Left lobe of liver (tissue), 2 donors: ENCODE results near the gene CHD9. TPM values are rescaled to one million over a fixed set of nuclear protein-coding genes. Genes with fewer than 3 reads are reported as not detected.
A peak's percentile ranks its signal among the peaks of the same experiment; 100 is the strongest.
"Not testable (repeated sequence)": the region's sequence is repeated elsewhere in the genome, so short reads cannot be mapped to it uniquely, and the experiment has no call there.

Source experiments
- ATAC-seq: fragments of 200-7000 bp; cut with Tn5 transposase; one replicate; pipeline ENCODE4 v1.9.1; 2020; ENCODE audit warnings: mild to moderate bottlenecking, moderate library complexity
- DNase-seq: peaks from one replicate; pipeline ENCODE4 v3.0.0-alpha.2; 2020; ENCODE audit warnings: low spot score
- total RNA-seq: library from RNA; stranded (reverse); gene quantifications from one replicate; pipeline ENCODE4 v1.2.1, GENCODE V29; 2021
- donor health status: DM: no; HTN: no; CAD: no; lungs with moderate emphysema.
- donor health status: DM: no; HTN: yes; CAD: no.

Gene CHD9, protein sequence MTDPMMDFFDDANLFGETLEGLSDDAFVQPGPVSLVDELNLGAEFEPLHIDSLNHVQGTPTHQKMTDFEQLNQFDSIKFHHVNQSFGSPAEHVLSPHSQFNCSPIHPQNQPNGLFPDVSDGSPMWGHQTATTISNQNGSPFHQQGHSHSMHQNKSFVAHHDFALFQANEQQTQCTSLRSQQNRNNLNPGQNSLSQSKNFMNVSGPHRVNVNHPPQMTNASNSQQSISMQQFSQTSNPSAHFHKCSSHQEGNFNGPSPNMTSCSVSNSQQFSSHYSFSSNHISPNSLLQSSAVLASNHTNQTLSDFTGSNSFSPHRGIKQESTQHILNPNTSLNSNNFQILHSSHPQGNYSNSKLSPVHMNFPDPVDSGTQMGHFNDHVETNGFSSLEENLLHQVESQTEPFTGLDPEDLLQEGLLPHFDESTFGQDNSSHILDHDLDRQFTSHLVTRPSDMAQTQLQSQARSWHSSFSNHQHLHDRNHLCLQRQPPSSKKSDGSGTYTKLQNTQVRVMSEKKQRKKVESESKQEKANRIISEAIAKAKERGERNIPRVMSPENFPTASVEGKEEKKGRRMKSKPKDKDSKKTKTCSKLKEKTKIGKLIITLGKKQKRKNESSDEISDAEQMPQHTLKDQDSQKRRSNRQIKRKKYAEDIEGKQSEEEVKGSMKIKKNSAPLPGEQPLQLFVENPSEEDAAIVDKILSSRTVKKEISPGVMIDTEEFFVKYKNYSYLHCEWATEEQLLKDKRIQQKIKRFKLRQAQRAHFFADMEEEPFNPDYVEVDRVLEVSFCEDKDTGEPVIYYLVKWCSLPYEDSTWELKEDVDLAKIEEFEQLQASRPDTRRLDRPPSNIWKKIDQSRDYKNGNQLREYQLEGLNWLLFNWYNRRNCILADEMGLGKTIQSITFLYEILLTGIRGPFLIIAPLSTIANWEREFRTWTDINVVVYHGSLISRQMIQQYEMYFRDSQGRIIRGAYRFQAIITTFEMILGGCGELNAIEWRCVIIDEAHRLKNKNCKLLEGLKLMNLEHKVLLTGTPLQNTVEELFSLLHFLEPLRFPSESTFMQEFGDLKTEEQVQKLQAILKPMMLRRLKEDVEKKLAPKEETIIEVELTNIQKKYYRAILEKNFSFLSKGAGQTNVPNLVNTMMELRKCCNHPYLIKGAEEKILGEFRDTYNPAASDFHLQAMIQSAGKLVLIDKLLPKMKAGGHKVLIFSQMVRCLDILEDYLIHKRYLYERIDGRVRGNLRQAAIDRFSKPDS (N-terminal part only)
- total RNA-seq, result 34.7 TPM

DNA sequence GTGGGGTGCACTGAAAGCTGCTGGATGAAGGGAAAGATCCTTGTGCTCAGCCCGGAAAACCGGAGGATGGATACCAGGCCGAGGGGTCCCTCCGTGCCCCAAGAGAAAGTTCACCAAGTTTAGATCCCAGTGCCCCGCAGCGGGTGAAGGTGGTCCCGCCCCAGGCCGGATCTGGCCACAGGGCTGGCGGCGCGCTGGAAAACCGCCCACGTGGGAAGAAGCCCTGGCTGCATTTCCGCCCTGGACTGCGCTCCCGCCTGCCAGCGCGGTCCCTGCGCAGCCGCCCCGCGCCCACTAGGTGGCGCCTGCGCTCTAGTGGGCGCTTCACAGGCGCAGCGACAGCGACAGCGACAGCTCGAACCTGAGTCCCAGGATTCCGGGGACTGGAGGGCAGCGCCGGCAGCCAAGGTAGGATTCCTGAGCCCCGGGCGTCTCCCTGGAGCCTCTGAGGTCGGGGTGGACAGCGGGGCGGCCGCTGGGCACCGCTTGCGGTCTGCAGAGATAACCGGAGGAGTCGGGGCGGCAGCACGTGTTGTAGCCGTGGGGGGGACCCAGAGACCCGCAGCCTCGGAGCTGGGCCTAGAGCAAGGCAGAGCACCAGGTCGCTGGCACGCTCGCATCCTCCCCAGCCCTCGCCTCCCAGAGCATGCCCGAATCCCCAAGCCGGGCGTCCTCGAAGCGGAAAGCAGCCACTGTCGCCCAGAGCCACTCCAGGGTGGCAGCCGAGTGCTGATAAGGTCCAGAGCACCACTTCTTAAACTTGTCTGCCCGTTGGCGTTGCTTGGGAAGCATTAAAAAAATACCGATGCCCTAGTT lies at the start of gene CHD9:
Gene CHD9 (plus strand): TSS at position 322 of the 816 bp plus-strand sequence. CDS start 101,099 bp downstream, outside the sequence.
- peak; percentile 89 for ATAC-seq
- peak; percentile 90 for DNase-seq

DNA sequence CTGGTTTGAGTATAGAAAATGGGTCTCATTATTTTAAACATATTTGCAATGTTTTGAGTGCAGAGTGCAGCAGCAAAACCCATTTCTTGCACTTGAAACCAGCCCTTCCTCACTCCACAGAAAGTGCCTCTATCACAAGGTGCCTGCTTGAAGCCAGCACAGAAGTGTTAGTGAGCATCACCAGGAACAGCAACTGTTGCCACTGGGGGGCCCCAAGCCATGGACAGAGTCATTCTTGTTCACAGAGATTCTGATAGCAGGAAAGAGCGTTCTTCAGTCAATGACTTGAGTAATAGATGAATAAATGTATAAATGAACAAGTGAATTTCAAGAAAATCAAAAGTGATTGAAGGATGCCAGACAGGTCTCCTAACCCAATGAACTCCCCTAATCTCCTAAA lies 47.7 kb upstream of the CHD9 start:
- DNase-seq, result no peak
- no peak for ATAC-seq

DNA sequence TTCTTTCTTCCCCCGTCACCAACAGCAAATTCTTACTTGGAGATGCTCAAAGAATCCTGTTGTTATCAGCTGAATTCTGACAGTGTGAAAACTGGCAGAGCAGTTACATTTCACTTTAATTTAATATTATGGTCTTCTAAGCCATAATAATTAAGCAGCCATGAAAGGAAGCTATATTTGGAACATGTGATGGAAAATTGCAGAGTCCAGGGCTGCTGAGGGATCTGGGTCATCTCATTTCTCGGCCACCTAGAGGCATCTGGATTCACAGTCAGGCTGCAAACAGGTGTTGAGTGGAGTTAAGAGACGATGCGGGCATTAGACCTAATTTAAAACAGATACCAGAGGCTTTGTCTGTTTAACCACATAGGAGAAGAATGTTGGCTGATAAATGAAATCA lies 40.5 kb upstream of the CHD9 start:
- no peak for ATAC-seq
- DNase-seq, result no peak

DNA sequence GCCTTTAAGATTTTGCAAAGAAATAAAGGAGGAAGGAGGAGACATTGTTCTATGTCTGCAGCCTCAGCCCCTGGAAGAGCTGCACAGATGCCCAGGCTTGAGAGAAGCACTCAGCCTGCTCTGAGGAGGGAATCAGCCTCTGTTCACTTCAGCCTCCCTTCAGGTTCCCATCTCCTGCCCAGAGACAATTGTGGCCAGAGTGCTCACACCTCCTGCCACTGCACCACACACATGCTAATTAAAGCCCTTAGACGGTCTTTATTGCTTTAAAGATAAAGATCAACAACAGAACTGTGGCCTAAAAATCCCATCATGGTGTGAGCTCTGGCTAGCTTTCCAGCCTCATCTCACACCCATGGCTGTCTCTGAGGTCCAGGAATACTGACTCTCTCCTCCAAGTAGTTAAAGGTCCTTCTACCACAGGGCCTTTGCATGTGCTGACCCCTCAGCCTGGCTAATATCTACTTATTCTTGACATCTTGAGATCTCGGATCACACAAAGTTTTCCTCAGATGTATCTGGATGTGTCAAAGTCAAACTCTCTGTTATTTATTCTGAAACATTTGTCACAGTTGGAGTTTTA lies 35.9 kb upstream of the CHD9 start:
- ATAC-seq (no peak), DNase-seq (no peak)

DNA sequence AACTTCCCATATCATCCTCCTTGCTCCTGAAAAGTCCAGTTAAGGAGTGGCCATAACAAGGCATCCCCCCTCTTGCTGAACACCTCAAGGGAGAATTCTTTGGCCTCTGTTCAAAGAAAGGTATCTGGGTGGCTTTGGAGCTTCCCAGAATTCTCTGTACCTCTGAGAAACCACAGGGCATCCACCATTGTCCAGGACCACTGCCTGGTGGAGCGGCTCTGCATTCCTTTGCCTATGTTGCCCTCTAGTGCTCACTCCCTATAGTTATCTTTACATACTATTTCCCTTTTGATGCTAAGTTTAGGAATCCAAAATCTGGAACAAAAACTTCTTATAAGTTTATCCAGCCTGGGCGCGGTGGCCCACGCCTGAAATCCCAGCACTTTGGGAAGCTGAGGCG lies 32.4 kb upstream of the CHD9 start:
- no peak for DNase-seq
- peak; percentile 90 for ATAC-seq

DNA sequence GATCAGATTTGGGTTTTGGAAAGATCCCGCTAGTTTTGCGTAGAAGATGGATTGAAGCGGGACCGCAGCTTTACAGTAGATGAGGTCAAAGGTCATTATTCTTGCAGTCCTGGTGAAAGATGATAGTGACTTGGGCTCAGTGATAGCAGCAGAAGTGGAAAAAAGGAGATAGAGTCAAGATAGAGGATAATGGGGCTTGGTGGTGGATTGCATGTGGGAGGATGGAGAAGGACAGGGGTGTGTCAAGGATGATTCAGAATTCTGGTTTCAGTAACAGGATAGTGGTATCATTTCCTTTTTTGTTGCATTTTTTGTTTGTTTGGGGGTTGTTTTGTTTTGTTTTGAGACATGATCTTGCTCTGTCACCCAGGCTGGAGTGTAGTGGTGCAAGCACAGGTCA lies 30.7 kb upstream of the CHD9 start:
- no peak for ATAC-seq
- DNase-seq, result no peak

DNA sequence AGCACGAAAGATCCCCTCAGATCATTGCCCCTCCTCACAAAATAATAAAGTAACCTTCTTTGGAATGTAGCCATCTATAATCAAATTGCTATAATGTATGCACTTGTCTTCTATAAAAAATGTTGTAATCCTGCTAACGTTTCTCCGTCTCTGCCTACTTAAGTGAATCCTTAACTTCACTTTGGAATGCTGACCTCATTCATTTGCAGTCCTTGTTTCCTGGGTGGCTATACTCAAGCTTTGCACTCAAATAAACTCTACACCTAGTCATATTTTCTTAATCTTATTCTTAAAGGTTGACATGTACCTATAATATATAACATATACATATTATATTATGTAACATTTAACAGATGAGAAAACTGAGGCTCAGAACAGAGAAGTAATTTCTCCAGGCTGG lies 24.8 kb upstream of the CHD9 start:
- no peak for ATAC-seq
- no peak for DNase-seq

DNA sequence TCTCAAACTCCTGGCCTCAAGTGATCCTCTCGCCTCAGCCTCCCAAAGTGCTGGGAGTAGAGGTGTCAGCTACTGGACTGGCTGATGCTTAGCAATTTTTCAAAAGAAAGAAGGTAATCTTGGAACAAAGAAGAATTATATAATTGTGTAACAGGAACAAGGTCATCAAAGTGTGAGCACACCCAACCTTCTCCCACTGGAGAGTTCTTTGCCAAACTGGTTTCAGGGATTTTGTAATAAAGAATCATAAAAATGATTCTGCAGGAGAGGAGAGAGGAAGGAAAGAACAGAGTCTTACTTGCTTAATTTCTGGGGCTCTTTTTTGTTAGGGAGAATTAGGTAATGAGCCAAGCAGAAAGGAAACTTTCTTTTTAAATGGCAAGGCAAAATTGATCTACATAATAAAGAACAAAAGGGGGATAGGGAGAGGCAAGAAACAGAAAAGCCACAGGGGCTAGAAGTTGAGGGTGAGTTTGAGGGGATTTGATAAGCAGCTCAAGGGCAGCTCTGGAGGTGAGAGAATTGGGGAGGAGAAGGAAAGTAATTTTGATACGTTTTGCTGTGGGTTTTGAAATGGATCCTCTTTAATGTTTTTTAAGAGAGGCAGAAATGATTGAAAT lies 23.4 kb upstream of the CHD9 start:
- ATAC-seq (no peak), DNase-seq (no peak)

DNA sequence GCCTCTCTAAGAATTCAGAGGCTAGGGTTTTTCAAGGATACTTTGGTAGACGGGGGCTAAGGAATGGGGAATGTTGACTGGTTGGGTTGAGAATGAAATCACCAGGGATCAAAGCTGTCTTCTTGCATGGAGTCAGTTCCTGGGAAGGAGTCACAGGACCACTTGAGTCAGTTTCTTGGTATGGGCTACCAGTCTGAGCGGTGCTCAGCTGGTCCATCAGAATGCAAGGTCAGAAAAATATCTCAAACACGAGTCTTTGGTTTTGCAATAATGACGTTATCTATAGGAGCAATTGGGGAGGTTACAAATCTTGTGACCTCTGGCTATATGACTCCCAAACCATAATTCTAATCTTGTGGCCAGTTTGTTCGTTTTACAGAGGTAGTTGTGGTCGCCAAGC lies 20.5 kb upstream of the CHD9 start:
- DNase-seq, result no peak
- ATAC-seq, result no peak

DNA sequence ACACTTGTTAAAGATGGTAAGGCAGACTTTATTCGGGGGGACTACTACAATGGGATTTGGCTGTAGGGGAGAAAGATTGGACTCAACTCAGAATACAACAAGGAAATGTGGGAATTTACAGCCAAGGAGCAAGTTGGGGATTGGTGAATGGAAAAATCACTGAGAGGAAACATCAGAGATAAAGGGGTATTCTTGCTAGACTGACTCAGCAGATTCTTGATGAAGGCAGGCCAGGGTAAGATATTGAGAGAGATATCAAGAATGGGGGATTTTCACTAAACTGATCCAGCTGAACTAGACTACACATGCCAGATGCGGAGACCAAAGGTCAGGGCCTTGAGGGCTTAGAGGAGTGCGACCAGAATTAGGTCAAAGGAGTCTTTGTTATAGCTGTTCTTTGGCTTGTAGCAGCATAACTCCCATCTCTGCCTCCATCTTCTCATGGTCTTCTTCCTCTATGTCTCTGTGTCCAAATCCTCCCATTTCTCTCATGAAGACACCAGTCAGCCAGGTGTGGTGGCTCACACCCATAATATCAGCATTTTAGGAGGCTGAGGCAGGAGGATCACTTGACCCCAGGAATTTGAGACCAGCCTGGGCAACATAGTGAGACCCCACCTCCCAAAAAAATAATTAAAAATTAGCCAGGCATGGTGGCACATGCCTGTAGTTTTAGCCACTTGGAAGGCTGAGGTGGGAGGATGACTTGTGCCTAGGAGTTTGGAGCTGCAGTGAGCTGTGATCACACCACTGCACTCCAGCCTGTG lies 19.4 kb upstream of the CHD9 start:
- no peak for ATAC-seq
- DNase-seq, result no peak

DNA sequence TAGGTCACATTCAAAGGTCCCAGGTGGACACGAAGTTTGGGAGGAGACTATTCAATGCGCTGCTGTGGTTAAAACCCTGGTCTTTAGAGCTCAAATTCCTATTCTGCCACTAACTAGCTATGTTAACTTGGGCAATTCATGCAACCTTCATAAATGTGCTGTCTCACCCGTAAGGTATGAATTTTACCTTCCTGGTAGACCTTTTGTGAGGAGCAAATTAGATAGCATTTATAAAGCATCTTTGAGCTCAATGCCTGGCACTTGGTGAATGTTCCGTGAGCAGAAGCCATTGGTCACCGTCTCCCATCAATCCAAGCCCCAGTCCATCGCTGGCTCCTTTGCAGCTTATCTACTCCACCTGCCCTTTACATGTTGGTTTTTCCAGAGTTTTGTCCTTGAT lies 18.7 kb upstream of the CHD9 start:
- no peak for ATAC-seq
- no peak for DNase-seq

DNA sequence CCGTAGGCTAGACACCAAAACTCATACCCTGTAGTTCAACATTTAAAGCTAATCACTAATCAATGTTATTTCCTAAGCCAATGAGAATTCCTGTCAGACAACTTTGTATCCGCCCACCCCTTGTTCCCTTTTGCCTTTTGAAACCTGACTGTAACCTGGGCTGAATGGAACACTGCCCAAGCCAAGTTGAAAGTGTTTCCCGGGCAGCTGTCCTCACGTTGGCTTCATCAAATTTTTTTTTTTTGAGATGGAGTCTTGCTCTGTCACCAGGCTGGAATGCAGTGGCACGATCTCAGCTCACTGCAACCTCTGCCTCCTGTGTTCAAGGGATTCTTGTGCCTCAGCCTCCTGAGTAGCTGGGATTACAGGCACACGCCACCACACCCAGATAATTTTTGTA lies 18.1 kb upstream of the CHD9 start:
- not testable (repeated sequence) for DNase-seq, ATAC-seq

DNA sequence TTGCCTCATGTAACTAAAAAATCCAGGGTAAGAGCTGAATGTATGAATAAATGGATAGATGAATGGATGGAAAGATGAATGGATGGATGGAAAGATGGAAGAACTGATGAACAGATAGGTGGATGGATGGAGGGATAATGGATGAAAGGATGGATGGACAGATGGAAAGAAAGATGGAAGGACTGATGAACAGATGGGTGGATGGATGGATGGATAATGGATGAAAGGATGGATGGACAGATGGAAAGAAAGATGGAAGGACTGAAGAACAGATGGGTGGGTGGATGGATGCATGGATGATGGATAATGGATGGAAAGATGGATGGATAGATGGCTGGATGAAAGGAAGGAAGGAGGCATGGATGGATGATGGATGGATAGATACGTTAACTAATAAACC lies 14.0 kb upstream of the CHD9 start:
- ATAC-seq (no peak), DNase-seq (no peak)

DNA sequence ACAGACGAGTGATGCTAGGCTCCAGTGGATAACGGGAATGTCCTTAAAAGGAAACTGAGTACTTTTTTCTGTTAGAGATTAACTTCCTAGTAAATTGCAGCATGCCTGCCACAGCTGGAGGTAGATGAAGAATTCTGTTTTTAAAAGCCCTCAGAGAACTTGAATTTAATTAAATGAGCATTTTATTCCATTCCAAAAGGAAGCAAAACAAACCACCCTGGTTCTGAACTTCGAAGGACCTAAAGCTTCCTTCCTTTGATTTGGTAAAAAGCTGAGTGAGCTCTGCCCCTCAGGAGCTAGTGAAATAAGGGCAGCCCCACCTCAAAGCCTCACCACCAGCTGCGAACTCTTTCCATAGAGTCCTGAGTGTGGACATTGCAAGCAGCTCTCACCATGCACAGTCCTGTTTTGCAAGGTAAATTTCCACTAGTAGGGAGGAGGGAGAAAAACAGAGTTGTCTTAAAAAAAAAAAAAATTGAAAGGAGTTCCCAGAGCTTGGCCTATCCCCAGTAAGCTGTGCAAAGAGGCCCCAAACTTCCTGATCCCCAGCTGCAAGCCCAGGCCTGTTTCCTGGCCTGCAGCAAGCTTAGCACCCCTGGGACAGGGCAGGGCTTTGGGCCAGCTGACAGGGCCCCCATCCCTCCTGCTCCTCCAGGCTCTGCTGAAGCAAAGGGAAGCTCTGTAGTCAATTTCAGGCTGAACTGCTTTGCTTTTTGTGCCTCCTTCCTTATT lies 13.3 kb upstream of the CHD9 start:
- no peak for ATAC-seq
- no peak for DNase-seq

DNA sequence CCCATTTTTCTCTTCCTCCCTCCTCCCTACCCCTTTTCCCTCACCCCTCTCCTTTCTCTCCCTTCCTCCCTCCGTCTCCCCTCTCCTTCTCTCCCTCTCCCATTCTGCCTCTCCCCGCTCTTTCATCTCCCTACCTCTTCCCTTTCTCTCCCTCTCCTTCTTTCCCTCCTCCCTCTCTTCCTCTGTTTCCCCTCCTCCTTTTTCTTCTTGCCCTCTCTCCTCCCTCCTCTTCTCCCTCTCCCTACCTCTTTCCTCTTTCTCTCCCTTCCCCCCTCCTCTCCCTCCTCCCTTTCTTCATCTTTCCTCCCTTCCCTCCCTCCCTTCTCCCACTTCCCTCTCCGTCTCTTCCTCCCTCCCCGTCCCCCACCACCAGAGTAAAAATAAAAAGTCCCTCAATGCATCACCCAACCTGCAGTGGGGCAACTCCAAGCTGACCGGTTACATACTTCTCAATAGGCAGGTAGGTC lies 12.5 kb upstream of the CHD9 start:
- ATAC-seq (no peak), DNase-seq (no peak)

DNA sequence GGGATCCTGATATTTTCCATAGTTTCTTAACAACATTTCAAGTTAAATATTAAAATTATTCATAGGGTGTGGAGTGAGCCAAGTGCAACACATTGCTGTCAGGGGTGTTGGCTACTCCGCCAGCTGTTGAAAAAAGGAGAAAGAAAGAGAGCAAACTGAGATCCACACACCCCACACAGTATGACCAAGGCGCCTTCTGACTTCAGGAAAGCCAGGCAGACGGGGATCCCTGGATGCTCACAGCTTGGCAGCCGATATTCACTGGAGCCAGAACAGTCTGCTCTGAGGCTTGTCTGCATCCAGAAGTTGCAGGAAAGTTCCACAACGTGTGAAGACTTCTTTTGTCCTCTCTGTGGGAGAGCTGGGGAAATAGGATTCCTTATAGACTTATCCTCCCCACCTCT lies 11.4 kb upstream of the CHD9 start:
- DNase-seq (no peak), ATAC-seq (no peak)

DNA sequence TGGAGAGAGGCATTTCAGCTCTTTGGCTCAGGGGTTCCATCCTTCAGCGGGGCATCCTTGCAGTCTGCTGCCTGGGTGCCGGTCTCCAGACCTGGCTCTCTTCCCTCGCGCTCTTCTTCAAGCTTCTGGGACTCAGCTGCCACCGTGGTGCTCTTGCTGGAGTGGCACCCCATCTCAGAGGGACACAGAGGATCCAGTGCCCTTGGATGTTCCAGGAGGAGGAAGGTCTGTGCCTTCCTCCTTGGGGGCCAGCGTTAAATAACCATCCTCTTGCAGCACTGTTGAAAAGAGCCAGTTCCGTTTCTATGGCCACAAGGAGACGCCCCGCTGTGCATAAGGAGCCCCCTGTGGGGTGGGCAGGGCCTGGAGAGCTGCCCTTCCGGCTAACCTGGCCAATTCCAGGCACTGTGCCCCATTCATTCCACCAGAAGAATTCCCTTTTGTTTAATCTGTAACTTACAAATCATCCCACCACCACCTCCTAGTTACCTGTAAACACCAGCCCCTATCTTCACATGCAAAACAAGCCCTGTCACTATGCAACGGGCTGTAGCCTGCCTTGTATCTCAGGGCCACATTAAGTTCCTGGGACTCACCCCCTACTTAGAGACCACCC lies 10.7 kb upstream of the CHD9 start:
- DNase-seq (no peak), ATAC-seq (no peak)
